Measurements from ENCODE around the gene COL19A1. TPM values are rescaled to one million over a fixed set of nuclear protein-coding genes. Genes with fewer than 3 reads are reported as not detected.

Gene COL19A1
- polyA plus RNA-seq, 1 donor from 2014 or later = 5.3 TPM

- H3K4me3 Mint-ChIP-seq = no peak overlapping the region
- no peak overlapping the region for H3K27ac Mint-ChIP-seq
- H3K9me3 Mint-ChIP-seq = no peaks in the 10 kb centered on the region
- H3K4me1 Mint-ChIP-seq = no peaks in the 10 kb centered on the region
- no peaks in the 10 kb centered on the region for H3K27me3 Mint-ChIP-seq
- peaks cover 13% of the 10 kb centered on the region for H3K36me3 Mint-ChIP-seq
Measured at GRCh38 chr6:70198785-70199184, 332.4 kb downstream of the COL19A1 start.

GRCh38 chr6:70208235-70208790 lies 342.0 kb downstream of the COL19A1 start:
- Mint-ChIP-seq H3K36me3 (no peaks in the 10 kb centered on the region), H3K4me1 (no peaks in the 10 kb centered on the region)

GRCh38 chr6:70210462-70210861 lies 344.1 kb downstream of the COL19A1 start:
- Mint-ChIP-seq H3K9me3 (no peaks in the 10 kb centered on the region), H3K36me3 (no peaks in the 10 kb centered on the region), H3K4me1 (no peaks in the 10 kb centered on the region), H3K27me3 (no peaks in the 10 kb centered on the region), H3K27ac (no peak overlapping the region), H3K4me3 (no peak overlapping the region)

More at GRCh38 chr6:70208235-70208790, 342.0 kb downstream of the COL19A1 start:
- Mint-ChIP-seq H3K4me3 (no peak overlapping the region), H3K27me3 (no peaks in the 10 kb centered on the region), H3K9me3 (no peaks in the 10 kb centered on the region), H3K27ac (no peak overlapping the region)

GRCh38 chr6:70215460-70216108 lies 349.2 kb downstream of the COL19A1 start:
- H3K27me3 Mint-ChIP-seq = no peaks in the 10 kb centered on the region
- no peaks in the 10 kb centered on the region for H3K4me1 Mint-ChIP-seq
- no peaks in the 10 kb centered on the region for H3K36me3 Mint-ChIP-seq
- no peaks in the 10 kb centered on the region for H3K9me3 Mint-ChIP-seq
- H3K4me3 Mint-ChIP-seq = no peak overlapping the region
- no peak overlapping the region for H3K27ac Mint-ChIP-seq

GRCh38 chr6:70216767-70217166 lies 350.4 kb downstream of the COL19A1 start:
- no peaks in the 10 kb centered on the region for H3K36me3 Mint-ChIP-seq
- H3K4me1 Mint-ChIP-seq = peaks cover 2 to 5% (median 4%) of the 10 kb centered on the region in 3 donors
- no peak overlapping the region for H3K27ac Mint-ChIP-seq
- no peak overlapping the region for H3K4me3 Mint-ChIP-seq
- H3K9me3 Mint-ChIP-seq = peaks cover 0 to 1% (median 0%) of the 10 kb centered on the region in 3 donors
- H3K27me3 Mint-ChIP-seq = peaks cover 2% of the 10 kb centered on the region

- H3K4me3 Mint-ChIP-seq = no peak overlapping the region
- H3K9me3 Mint-ChIP-seq = peaks cover 0 to 1% (median 0%) of the 10 kb centered on the region in 3 donors
- no peak overlapping the region for H3K27ac Mint-ChIP-seq
- peaks cover 4 to 6% (median 4%) of the 10 kb centered on the region in 3 donors for H3K4me1 Mint-ChIP-seq
- H3K36me3 Mint-ChIP-seq = peaks cover 2% of the 10 kb centered on the region
- peaks cover 4% of the 10 kb centered on the region for H3K27me3 Mint-ChIP-seq
Measured at GRCh38 chr6:70219943-70220613, 353.7 kb downstream of the COL19A1 start.

- H3K27ac Mint-ChIP-seq = no peak overlapping the region
- H3K27me3 Mint-ChIP-seq = peaks cover 4% of the 10 kb centered on the region
- H3K36me3 Mint-ChIP-seq = peaks cover 2% of the 10 kb centered on the region
- peaks cover 4 to 6% (median 4%) of the 10 kb centered on the region in 3 donors for H3K4me1 Mint-ChIP-seq
- H3K9me3 Mint-ChIP-seq = peaks cover 0 to 1% (median 0%) of the 10 kb centered on the region in 3 donors
- H3K4me3 Mint-ChIP-seq = no peak overlapping the region
Measured at GRCh38 chr6:70221025-70221714, 354.8 kb downstream of the COL19A1 start.

GRCh38 chr6:70221715-70222438 lies 355.5 kb downstream of the COL19A1 start:
- H3K4me1 Mint-ChIP-seq = peaks cover 4 to 6% (median 4%) of the 10 kb centered on the region in 3 donors
- no peak overlapping the region for H3K27ac Mint-ChIP-seq
- peaks cover 0 to 1% (median 0%) of the 10 kb centered on the region in 3 donors for H3K9me3 Mint-ChIP-seq
- peaks cover 4% of the 10 kb centered on the region for H3K27me3 Mint-ChIP-seq
- no peak overlapping the region for H3K4me3 Mint-ChIP-seq
- H3K36me3 Mint-ChIP-seq = peaks cover 2% of the 10 kb centered on the region

- H3K36me3 Mint-ChIP-seq = peaks cover 2% of the 10 kb centered on the region
- H3K27me3 Mint-ChIP-seq = peaks cover 4% of the 10 kb centered on the region
- peaks cover 0 to 1% (median 0%) of the 10 kb centered on the region in 3 donors for H3K9me3 Mint-ChIP-seq
- no peak overlapping the region for H3K4me3 Mint-ChIP-seq
- peaks cover 4 to 6% (median 4%) of the 10 kb centered on the region in 3 donors for H3K4me1 Mint-ChIP-seq
- H3K27ac Mint-ChIP-seq = no peak overlapping the region
Measured at GRCh38 chr6:70222439-70222749, 356.0 kb downstream of the COL19A1 start.

- Mint-ChIP-seq H3K4me3 (no peak overlapping the region), H3K36me3 (peaks cover 2% of the 10 kb centered on the region), H3K4me1 (peaks cover 4 to 6% (median 4%) of the 10 kb centered on the region in 3 donors), H3K9me3 (peaks cover 0 to 1% (median 0%) of the 10 kb centered on the region in 3 donors), H3K27ac (no peak overlapping the region), H3K27me3 (peaks cover 4% of the 10 kb centered on the region)
Measured at GRCh38 chr6:70225055-70225454, 358.7 kb downstream of the COL19A1 start.

- Mint-ChIP-seq H3K27ac (no peak overlapping the region), H3K27me3 (peaks cover 2% of the 10 kb centered on the region), H3K4me1 (no peaks in the 10 kb centered on the region), H3K9me3 (no peaks in the 10 kb centered on the region), H3K4me3 (no peak overlapping the region), H3K36me3 (no peaks in the 10 kb centered on the region)
Measured at GRCh38 chr6:70231311-70231710, 365.0 kb downstream of the COL19A1 start.

- peaks cover 0 to 3% (median 0%) of the 10 kb centered on the region in 3 donors for H3K9me3 Mint-ChIP-seq
- H3K36me3 Mint-ChIP-seq = no peaks in the 10 kb centered on the region
- H3K4me3 Mint-ChIP-seq = no peak overlapping the region
- no peaks in the 10 kb centered on the region for H3K4me1 Mint-ChIP-seq
- H3K27ac Mint-ChIP-seq = no peak overlapping the region
- H3K27me3 Mint-ChIP-seq = peaks cover 2% of the 10 kb centered on the region
Measured at GRCh38 chr6:70234561-70235236, 368.3 kb downstream of the COL19A1 start.

GRCh38 chr6:70236343-70236742 lies 370.0 kb downstream of the COL19A1 start:
- Mint-ChIP-seq H3K27ac (no peak overlapping the region), H3K9me3 (peaks cover 0 to 3% (median 0%) of the 10 kb centered on the region in 3 donors), H3K27me3 (peaks cover 2% of the 10 kb centered on the region), H3K4me3 (no peak overlapping the region), H3K36me3 (no peaks in the 10 kb centered on the region), H3K4me1 (no peaks in the 10 kb centered on the region)

GRCh38 chr6:70241031-70241430 lies 374.7 kb downstream of the COL19A1 start:
- no peak overlapping the region for H3K27ac Mint-ChIP-seq
- no peaks in the 10 kb centered on the region for H3K36me3 Mint-ChIP-seq
- H3K4me1 Mint-ChIP-seq = no peaks in the 10 kb centered on the region

More at GRCh38 chr6:70241031-70241430, 374.7 kb downstream of the COL19A1 start:
- H3K27me3 Mint-ChIP-seq = peaks cover 4% of the 10 kb centered on the region
- H3K9me3 Mint-ChIP-seq = peaks cover 0 to 3% (median 0%) of the 10 kb centered on the region in 3 donors
- H3K4me3 Mint-ChIP-seq = no peak overlapping the region
